ENCODE results near the gene PLA2G4F. TPM values are rescaled to one million over a fixed set of nuclear protein-coding genes. Genes with fewer than 3 reads are reported as not detected.
A peak's percentile ranks its signal among the peaks of the same experiment; 100 is the strongest.

The PLA2G4F gene
- total RNA-seq, 1 donor from 2014 or later, result 0.40 TPM

GRCh38 chr15:42138411-42138810 lies 18.0 kb downstream of the PLA2G4F start:
- no peak for DNase-seq (ENCODE audit: low read depth)
- no peak overlapping the region for H3K4me3 ChIP-seq (ENCODE audit: low read depth, low read length)
- TF ChIP-seq, protein P1, sequence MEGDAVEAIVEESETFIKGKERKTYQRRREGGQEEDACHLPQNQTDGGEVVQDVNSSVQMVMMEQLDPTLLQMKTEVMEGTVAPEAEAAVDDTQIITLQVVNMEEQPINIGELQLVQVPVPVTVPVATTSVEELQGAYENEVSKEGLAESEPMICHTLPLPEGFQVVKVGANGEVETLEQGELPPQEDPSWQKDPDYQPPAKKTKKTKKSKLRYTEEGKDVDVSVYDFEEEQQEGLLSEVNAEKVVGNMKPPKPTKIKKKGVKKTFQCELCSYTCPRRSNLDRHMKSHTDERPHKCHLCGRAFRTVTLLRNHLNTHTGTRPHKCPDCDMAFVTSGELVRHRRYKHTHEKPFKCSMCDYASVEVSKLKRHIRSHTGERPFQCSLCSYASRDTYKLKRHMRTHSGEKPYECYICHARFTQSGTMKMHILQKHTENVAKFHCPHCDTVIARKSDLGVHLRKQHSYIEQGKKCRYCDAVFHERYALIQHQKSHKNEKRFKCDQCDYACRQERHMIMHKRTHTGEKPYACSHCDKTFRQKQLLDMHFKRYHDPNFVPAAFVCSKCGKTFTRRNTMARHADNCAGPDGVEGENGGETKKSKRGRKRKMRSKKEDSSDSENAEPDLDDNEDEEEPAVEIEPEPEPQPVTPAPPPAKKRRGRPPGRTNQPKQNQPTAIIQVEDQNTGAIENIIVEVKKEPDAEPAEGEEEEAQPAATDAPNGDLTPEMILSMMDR (conservative IDR thresholded peaks at IDR 0.05; ENCODE audit: low read depth, low read length), result no peak

DNA sequence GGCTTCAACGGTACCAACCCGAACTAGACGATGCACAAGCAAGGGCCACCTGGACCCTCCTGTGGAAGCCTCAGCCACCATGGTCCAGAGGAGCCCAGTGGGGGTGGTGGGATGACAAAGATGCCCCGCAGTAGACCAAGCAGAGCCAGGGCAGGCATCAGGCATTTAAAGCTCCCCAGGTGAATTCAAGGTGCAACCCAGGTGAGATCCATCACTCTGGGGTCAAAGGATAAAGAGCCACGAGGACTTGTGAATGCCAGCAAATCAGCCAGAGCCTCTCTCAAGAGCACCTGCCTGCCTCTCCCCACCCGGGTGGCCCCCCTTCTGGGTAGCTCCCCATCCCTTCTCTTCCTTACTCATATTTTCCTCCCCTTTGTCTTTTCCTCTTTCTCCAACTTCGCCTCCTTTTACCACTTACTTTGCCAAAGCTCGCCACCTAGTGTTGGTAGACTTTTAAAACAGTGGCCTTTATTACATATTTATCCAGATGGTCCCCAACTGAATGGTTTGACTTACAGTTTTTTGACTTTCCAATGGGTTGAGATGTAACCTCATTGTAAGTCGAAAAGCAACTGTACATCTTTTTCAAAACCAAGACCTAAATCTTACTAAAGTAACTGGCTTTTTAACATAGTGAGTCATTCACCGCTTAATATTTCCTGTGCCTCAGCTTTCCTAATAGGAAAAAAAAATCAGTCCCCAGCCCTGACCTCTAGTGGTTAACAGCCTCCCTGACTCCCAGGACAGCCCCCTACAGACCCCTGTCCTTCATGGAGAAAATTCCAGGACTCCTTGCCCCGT lies 18.8 kb downstream of the PLA2G4F start:
- TF ChIP-seq, protein P1 (conservative IDR thresholded peaks at IDR 0.05; ENCODE audit: low read depth, low read length), result peak; percentile 67
- no peak overlapping the region for H3K4me3 ChIP-seq (ENCODE audit: low read depth, low read length)
- no peak for DNase-seq (ENCODE audit: low read depth)

GRCh38 chr15:42136513-42136912 lies 19.9 kb downstream of the PLA2G4F start:
- H3K4me3 ChIP-seq (ENCODE audit: low read depth, low read length), result no peak overlapping the region
- no peak for DNase-seq (ENCODE audit: low read depth)
- TF ChIP-seq, protein P1 (conservative IDR thresholded peaks at IDR 0.05; ENCODE audit: low read depth, low read length), result no peak

DNA sequence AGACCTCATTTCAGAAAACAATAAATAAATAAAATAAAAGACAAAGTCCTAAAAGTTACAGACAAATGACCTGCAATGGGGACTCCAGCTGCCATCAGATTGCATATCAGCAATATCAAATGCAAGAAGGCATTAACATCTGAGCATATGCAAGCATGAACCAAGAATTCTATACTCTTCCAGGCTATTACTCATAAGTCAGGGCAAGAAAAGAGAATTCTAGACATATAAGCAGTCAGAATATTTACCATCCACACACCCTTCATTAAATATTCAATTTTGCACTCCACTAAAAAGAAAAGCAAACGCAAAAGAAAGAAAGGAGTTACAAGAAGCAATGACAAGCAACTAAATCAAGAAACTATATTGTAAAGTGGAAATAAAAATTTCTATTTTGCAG lies 21.1 kb downstream of the PLA2G4F start:
- TF ChIP-seq, protein P1 (conservative IDR thresholded peaks at IDR 0.05; ENCODE audit: low read depth, low read length), result no peak
- no peak for DNase-seq (ENCODE audit: low read depth)
- no peak overlapping the region for H3K4me3 ChIP-seq (ENCODE audit: low read depth, low read length)

GRCh38 chr15:42134617-42135245 lies 21.7 kb downstream of the PLA2G4F start:
- DNase-seq (ENCODE audit: low read depth), result peak; percentile 13
- TF ChIP-seq, protein P1 (conservative IDR thresholded peaks at IDR 0.05; ENCODE audit: low read depth, low read length), result no peak
- no peak overlapping the region for H3K4me3 ChIP-seq (ENCODE audit: low read depth, low read length)

DNA sequence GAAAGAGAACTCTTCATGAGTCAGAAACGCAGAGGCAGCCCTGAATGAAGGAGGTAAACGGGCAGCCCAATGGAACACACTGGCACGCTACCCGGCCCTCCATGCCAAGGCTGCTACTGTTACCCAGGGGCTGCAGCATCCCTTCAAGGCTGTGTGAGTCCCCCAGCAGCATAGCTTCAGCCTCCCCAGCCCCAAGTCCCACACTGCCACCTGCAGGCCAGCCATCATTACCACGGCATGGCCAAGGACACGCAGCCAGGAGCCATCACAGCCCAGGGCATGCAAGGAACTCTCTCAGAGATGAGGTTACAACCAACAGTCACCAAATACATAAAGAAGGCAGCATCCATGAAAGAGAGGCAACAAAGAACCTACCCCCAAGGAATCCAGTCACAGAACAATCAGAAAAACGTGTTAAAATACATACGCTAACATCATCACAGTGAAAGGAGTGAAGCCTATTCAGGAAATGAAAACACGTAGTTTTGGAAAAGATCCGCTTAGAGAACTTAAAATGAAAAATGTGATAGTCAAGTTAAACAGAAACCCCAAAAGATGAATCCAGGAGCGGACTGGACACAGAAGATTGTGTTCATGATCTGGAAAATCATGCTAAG lies 22.4 kb downstream of the PLA2G4F start:
- no peak overlapping the region for H3K4me3 ChIP-seq (ENCODE audit: low read depth, low read length)
- TF ChIP-seq, protein P1 (conservative IDR thresholded peaks at IDR 0.05; ENCODE audit: low read depth, low read length), result peak; percentile 83
- no peak for DNase-seq (ENCODE audit: low read depth)

All from epithelial cell of proximal tubule (primary cell).